Coronary artery (tissue), 2 donors: ENCODE measurements around the gene DPP4.
"Not testable (repeated sequence)": the region's sequence is repeated elsewhere in the genome, so short reads cannot be mapped to it uniquely, and the experiment has no call there.

Source experiments
- DNase-seq: peaks from one replicate; pipeline ENCODE4 v3.0.0-alpha.2; 2017; ENCODE audit warnings: low spot score
- H3K27ac ChIP-seq, 2 donors: fragments of 200-600 bp; sonication (generic); one replicate each; pipeline ENCODE4 v1.5.1; 2016 to 2019
- H3K4me3 ChIP-seq: fragments of 200-600 bp; sonication (generic); 2 replicates; pipeline ENCODE4 v1.5.1; 2016; ENCODE audit warnings: mild to moderate bottlenecking, moderate library complexity
- CTCF ChIP-seq: fragments of 200-600 bp; sonication (generic); IDR thresholded peaks from one replicate; pipeline ENCODE4 v1.5.1; 2019; ENCODE audit warnings: antibody characterized with exemption

Gene DPP4

GRCh38 chr2:161955211-161955610 is 118.8 kb downstream of the DPP4 start:
- Histone ChIP-seq H3K27ac (no peak overlapping the region), H3K4me3 (no peak overlapping the region)
- no peak for TF ChIP-seq CTCF
- DNase-seq, result no peak

- no peak for DNase-seq
- no peak for TF ChIP-seq CTCF
- H3K27ac ChIP-seq, result no peak overlapping the region
- H3K4me3 ChIP-seq, result no peak overlapping the region
These were observed 119.9 kb downstream of the DPP4 start for GRCh38 chr2:161954103-161954502.

- not testable (repeated sequence) for H3K27ac ChIP-seq, H3K4me3 ChIP-seq, DNase-seq
These were observed 120.6 kb downstream of the DPP4 start for GRCh38 chr2:161953367-161953766.

GRCh38 chr2:161952783-161953191 is 121.2 kb downstream of the DPP4 start:
- Histone ChIP-seq H3K27ac (no peak overlapping the region), H3K4me3 (no peak overlapping the region)
- no peak for DNase-seq

GRCh38 chr2:161947836-161948235 is 126.2 kb downstream of the DPP4 start:
- no peak for DNase-seq
- Histone ChIP-seq H3K4me3 (no peak overlapping the region), H3K27ac (no peak overlapping the region)
- no peak for TF ChIP-seq CTCF

More at GRCh38 chr2:161952783-161953191, 121.2 kb downstream of the DPP4 start:
- TF ChIP-seq CTCF, result no peak

- H3K27ac ChIP-seq, result no peak overlapping the region
- DNase-seq, result no peak
- no peak for TF ChIP-seq CTCF
- H3K4me3 ChIP-seq, result no peak overlapping the region
These were observed 126.6 kb downstream of the DPP4 start for GRCh38 chr2:161947406-161947805.

GRCh38 chr2:161946489-161947107 is 127.4 kb downstream of the DPP4 start:
- Histone ChIP-seq H3K27ac (no peak overlapping the region), H3K4me3 (no peak overlapping the region)
- no peak for DNase-seq
- TF ChIP-seq CTCF, result no peak
